ENCODE data around the gene NDUFAF3.

NDUFAF3 gene

DNA sequence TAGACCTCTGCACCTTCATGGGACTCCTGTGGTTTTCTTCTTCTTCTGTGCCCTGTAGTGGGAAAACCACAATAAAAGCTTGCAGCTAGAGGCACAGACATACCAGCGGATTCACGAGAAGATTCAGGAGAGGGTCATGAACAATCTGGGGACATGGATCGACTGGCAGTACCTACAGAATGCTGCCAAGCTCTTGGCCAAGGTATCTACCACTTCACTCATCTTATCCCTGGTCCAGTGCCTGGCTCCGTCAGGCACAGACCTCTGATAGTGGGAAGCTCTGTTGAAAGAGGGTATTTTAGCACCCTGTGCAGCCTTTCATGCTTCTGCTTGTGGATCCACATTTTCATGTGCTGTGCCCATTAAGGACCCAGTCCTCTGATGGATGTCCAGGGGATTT is 41.6 kb upstream of the NDUFAF3 start:
- no peaks in the 10 kb centered on the region for H4K20me1 ChIP-seq (ENCODE audit: low read depth, low read length)
- H2AFZ ChIP-seq (ENCODE audit: low read depth, low read length, severe bottlenecking) = no peak overlapping the region
- no peak overlapping the region for H3K27ac ChIP-seq (ENCODE audit: low read depth, low read length)
- H3K4me2 ChIP-seq (ENCODE audit: low read depth, low read length, poor library complexity, severe bottlenecking) = no peak overlapping the region
- TF ChIP-seq, protein P1, sequence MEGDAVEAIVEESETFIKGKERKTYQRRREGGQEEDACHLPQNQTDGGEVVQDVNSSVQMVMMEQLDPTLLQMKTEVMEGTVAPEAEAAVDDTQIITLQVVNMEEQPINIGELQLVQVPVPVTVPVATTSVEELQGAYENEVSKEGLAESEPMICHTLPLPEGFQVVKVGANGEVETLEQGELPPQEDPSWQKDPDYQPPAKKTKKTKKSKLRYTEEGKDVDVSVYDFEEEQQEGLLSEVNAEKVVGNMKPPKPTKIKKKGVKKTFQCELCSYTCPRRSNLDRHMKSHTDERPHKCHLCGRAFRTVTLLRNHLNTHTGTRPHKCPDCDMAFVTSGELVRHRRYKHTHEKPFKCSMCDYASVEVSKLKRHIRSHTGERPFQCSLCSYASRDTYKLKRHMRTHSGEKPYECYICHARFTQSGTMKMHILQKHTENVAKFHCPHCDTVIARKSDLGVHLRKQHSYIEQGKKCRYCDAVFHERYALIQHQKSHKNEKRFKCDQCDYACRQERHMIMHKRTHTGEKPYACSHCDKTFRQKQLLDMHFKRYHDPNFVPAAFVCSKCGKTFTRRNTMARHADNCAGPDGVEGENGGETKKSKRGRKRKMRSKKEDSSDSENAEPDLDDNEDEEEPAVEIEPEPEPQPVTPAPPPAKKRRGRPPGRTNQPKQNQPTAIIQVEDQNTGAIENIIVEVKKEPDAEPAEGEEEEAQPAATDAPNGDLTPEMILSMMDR (IDR thresholded peaks at IDR 0.05; ENCODE audit: insufficient read depth, low read length, poor library complexity, severe bottlenecking) = no peak
- no peak for TF ChIP-seq EZH2phosphoT487 (conservative IDR thresholded peaks at IDR 0.05; ENCODE audit: low read length)
- no peaks in the 10 kb centered on the region for H3K79me2 ChIP-seq (ENCODE audit: insufficient read depth, low read length)
- H3K9me3 ChIP-seq (ENCODE audit: insufficient read depth, low read length) = no peaks in the 10 kb centered on the region
- no peak overlapping the region for H3K4me3 ChIP-seq (ENCODE audit: insufficient read depth, low read length, poor library complexity, severe bottlenecking)
- H3K36me3 ChIP-seq (ENCODE audit: low read length) = peaks cover 3% of the 10 kb centered on the region
- H3K9me2 ChIP-seq (replicated peaks; ENCODE audit: insufficient read depth, low read length) = no peaks in the 10 kb centered on the region
- 0 out of 2 replicates have a peak, but pooled peaks cover 2% of the 10 kb centered on the region for H3F3A ChIP-seq (ENCODE audit: insufficient read depth)
- H3K27me3 ChIP-seq (ENCODE audit: low read length) = no peaks in the 10 kb centered on the region
- H3K9ac ChIP-seq (ENCODE audit: low read length) = no peak overlapping the region

DNA sequence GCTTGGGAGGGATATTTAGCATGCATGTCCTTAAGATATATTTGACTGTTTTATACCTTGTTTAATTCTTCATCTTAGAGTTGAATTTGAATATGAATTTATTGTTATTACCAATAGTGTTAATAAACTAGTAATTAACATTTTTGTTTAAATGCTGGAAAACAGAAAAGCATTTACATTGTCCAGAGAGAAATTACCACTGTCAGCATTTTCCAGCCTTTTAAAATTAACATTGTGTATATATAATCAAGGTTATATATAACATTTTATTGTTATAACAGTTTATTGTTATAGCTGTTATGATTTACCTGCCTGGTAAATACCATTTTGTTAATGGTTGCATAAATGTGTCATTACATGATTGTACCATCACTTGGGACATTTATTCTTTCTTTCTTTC is 39.9 kb upstream of the NDUFAF3 start:
- Histone ChIP-seq H2AFZ (ENCODE audit: low read depth, low read length, severe bottlenecking) (no peak overlapping the region), H3K4me3 (ENCODE audit: insufficient read depth, low read length, poor library complexity, severe bottlenecking) (no peak overlapping the region), H3K9ac (ENCODE audit: low read length) (no peak overlapping the region), H3K79me2 (ENCODE audit: insufficient read depth, low read length) (no peaks in the 10 kb centered on the region), H3K4me2 (ENCODE audit: low read depth, low read length, poor library complexity, severe bottlenecking) (no peak overlapping the region), H4K20me1 (ENCODE audit: low read depth, low read length) (no peaks in the 10 kb centered on the region), H3K9me3 (ENCODE audit: insufficient read depth, low read length) (no peaks in the 10 kb centered on the region), H3K36me3 (ENCODE audit: low read length) (peaks cover 3% of the 10 kb centered on the region), H3K9me2 (replicated peaks; ENCODE audit: insufficient read depth, low read length) (no peaks in the 10 kb centered on the region), H3K27ac (ENCODE audit: low read depth, low read length) (no peak overlapping the region), H3K27me3 (ENCODE audit: low read length) (no peaks in the 10 kb centered on the region), H3F3A (ENCODE audit: insufficient read depth) (peaks cover 9% of the 10 kb centered on the region; the same call in 1 of the 2 replicates)
- TF ChIP-seq, protein P1 (IDR thresholded peaks at IDR 0.05; ENCODE audit: insufficient read depth, low read length, poor library complexity, severe bottlenecking) = no peak
- no peak for TF ChIP-seq EZH2phosphoT487 (conservative IDR thresholded peaks at IDR 0.05; ENCODE audit: low read length)

DNA sequence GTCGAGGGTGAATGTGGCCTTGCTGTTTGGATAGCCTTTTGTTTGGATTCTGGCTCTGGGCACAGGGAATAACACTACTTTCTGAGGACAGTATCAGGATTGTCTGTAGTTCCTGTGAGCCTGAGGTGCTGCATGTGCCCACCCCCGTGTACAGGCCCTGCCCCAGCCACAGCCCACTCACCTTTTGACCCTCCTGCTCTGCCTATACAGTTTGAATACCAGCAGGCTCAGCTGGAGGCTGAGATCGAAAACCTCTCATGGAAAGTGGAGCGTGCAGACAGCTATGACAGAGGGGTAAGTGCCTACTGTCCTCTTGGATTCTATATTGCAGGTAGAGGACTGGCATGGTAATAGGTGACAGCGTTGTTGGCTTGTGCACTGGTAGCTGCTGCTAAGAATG is 39.2 kb upstream of the NDUFAF3 start:
- TF ChIP-seq, protein P1 (IDR thresholded peaks at IDR 0.05; ENCODE audit: insufficient read depth, low read length, poor library complexity, severe bottlenecking) = no peak
- TF ChIP-seq EZH2phosphoT487 (conservative IDR thresholded peaks at IDR 0.05; ENCODE audit: low read length) = no peak
- no peaks in the 10 kb centered on the region for H3K27me3 ChIP-seq (ENCODE audit: low read length)
- H3K4me3 ChIP-seq (ENCODE audit: insufficient read depth, low read length, poor library complexity, severe bottlenecking) = no peak overlapping the region
- H3K9me3 ChIP-seq (ENCODE audit: insufficient read depth, low read length) = no peaks in the 10 kb centered on the region
- H3K9me2 ChIP-seq (replicated peaks; ENCODE audit: insufficient read depth, low read length) = no peaks in the 10 kb centered on the region
- no peak overlapping the region for H2AFZ ChIP-seq (ENCODE audit: low read depth, low read length, severe bottlenecking)
- H3K4me2 ChIP-seq (ENCODE audit: low read depth, low read length, poor library complexity, severe bottlenecking) = no peak overlapping the region
- no peak overlapping the region for H3K27ac ChIP-seq (ENCODE audit: low read depth, low read length)
- no peak overlapping the region for H3K9ac ChIP-seq (ENCODE audit: low read length)
- peaks cover 9% of the 10 kb centered on the region; the same call in 1 of the 2 replicates for H3F3A ChIP-seq (ENCODE audit: insufficient read depth)
- no peaks in the 10 kb centered on the region for H4K20me1 ChIP-seq (ENCODE audit: low read depth, low read length)
- no peaks in the 10 kb centered on the region for H3K79me2 ChIP-seq (ENCODE audit: insufficient read depth, low read length)
- peaks cover 3% of the 10 kb centered on the region for H3K36me3 ChIP-seq (ENCODE audit: low read length)

Measured in SU-DHL-6 (cell line).